ENCODE measurements around the gene MED4.

MED4 gene

GRCh38 chr13:48028066-48028465 lies 66.8 kb downstream of the MED4 start:
- DNase-seq: no peak
